Activated naive CD4-positive, alpha-beta T cell (primary cell): ENCODE measurements around the gene TTC9.
"Not testable (repeated sequence)": the region's sequence is repeated elsewhere in the genome, so short reads cannot be mapped to it uniquely, and the experiment has no call there.

ENCODE experiments used
- DNase-seq, 4 experiments: peaks; one replicate each; lab custom pipeline; 2025; lab: John Stamatoyannopoulos, UW

Gene TTC9

GRCh38 chr14:70680748-70681147 is 39.0 kb downstream of the TTC9 start:
- no peak for DNase-seq

DNA sequence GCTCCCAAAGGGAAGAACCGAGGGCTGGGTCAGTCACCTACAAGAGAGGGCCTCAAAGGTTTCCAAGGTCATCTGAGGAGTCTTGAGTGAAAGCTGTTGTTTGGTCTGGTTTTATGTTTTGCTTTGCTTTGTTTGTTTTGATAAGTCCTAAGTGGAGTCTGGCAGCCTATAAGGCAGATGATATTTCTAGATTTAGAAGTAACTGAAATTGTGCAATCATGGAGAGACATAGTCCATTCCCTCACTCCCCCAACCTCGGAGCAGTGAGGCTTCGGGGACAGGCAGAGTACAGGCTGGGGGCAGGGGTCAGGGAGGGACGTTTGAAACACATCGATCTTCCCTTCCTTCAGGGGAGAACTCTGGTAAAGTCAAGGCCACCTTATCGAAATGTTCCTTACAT is 42.3 kb downstream of the TTC9 start:
- DNase-seq = no peak

DNA sequence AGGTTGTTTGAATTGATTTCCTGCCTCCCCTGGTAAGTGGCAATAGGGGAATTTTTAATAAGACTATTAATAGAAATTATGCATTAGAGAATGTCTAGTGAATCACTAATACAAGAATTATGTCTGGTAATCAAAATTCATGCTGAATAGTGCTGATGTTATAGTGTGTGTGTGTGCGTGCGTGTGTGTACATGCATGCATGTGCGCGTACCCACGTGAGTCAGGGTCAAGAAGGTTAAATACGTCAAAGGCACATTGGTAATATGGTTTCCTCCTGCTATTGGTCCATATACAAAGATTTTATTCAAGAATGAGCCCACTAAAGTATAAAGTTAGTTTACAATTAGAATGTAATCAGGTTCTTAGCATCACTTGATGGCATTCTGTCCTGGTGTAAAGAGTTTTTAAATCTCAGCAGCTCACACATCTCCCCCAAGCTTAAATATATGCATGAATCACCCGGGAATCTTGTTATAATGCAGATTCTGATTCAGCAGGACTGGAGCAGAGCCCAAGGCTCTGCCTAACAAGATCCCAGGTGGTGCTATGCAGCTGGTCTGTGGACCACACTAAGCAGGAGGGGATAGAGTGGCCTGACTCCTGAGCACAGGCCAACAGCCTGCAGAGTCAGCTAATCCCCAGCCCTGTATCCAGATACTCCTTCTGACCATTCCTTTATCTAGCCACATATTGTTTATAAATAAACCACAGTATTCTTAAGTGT is 43.9 kb downstream of the TTC9 start:
- DNase-seq = no peak

GRCh38 chr14:70692210-70692609 is 50.5 kb downstream of the TTC9 start:
- no peak for DNase-seq

- no peak for DNase-seq
Observed at GRCh38 chr14:70696026-70696425, 54.3 kb downstream of the TTC9 start.

DNA sequence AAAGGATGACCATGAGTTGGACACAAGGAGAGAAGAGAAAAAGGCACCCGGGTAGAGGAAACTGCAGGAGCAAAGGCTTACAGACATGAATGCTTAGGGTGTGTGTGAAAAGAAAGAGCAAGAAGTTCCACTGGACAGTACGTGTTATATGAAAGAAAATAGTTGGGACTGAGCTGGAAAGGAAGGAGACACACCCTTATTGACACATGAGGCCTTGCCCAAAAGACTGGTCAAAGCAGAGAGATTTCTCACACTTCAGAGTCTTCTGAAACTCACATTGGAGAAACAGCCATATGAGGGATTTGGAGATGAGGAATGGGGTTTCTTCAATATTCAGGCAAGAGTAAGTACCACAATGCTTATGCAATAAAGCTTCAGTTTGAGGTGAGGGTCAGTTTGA is 56.0 kb downstream of the TTC9 start:
- DNase-seq = no peak

GRCh38 chr14:70698288-70698687 is 56.6 kb downstream of the TTC9 start:
- DNase-seq = no peak

GRCh38 chr14:70699646-70700045 is 57.9 kb downstream of the TTC9 start:
- no peak for DNase-seq

- no peak for DNase-seq
Observed at GRCh38 chr14:70700955-70701585, 59.4 kb downstream of the TTC9 start.

- no peak for DNase-seq
Observed at GRCh38 chr14:70701610-70702009, 59.9 kb downstream of the TTC9 start.

- no peak for DNase-seq
Observed at GRCh38 chr14:70702161-70702560, 60.4 kb downstream of the TTC9 start.

DNA sequence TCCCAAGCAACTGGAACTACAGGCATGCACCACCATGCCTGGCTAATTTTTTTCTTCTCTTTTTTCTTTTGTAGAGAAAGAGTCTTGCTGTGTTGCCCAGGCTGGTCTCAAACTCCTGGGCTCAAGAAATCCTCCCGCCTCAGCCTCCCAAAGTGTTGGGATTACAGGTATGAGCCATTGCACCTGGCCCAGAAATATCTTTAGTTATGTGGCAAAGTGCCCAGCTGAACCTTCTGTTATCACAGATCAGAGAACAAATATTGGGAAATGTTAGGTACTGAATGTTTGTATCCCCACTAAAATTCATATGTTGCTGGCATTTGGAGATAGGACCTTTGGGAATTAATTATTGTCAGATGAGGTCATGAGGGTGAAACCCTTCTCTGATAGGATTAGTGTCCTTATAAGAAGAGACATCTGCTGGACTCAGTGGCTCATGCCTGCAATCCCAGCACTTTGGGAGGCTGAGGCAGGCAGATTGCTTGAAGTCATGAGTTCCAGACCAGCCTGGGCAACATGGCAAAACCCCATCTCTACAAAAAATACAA is 62.0 kb downstream of the TTC9 start:
- DNase-seq = not testable (repeated sequence)

- DNase-seq = no peak
Observed at GRCh38 chr14:70704960-70705359, 63.2 kb downstream of the TTC9 start.

- no peak for DNase-seq
Observed at GRCh38 chr14:70706177-70706576, 64.5 kb downstream of the TTC9 start.

DNA sequence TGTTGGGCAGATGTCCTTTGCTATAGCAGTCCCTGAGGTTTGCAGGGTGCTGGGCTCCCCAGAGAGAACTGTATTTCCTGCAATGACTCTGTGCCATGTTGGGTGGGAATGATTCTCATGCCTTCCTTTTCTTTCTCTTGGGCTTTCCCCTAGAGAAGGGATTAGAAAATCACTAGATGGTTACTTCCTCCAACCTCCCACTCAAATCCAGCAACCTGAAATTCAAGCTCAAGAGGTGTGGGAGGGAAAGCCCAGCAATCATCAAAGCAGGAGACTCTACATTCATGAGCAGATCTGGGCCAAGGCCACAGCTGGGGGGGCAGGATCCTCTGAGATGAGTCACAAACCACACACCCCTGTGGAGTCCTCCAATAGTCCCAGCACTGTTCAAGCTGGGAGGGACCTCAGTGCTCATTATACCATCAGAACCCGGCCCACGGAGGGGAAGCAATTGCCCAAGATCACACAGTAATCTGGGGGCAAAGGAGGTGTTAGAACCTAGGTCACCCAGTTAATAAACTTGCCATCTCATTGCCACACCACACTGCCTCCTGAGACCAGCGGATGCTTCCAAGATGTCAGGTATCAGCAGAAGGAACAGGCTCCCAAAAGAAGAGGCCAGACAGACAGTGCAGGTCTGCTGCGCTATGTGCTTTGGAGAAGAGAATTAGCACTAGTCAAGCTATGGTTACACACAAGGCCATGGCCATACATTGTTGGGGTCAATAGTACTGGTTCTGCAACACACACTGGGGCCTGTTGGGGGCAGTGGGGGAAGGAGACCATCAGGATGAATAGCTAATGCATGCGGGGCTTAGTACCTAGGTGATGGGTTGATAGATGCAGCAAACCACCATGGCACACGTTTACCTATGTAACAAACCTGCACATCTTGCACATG is 65.7 kb downstream of the TTC9 start:
- DNase-seq = no peak

- no peak for DNase-seq
Observed at GRCh38 chr14:70708717-70709570, 67.2 kb downstream of the TTC9 start.

DNA sequence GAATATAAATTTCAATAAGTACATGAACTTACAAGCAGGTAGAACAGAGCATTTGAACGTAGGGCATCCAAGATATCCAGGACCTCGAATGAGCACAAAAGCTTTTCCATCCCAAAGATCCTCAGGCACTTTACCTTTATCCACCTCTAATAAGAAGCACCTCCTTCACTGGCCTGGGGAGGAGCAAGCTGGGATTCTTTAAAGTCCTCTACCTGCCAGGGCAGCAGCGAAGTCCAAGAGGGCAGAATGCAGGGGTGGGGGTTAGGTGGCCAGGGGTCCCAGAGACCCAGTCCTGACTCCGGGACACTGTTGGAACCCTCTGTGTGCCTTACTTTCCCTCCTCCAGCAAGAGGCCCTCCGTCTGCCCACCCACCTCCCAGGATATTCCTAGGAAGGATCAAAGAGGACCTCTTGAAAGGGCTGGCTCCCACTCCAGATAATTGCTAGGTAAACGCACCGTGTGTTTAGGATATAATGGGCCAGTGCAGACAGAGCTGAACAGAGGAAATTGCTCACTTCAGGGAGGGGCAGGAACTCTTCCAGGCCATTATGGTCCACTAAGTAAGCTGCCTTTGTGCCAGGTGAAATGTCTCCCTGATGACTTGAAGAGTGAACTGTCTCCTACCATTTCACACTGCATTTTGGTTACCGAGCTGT is 68.1 kb downstream of the TTC9 start:
- no peak for DNase-seq

DNA sequence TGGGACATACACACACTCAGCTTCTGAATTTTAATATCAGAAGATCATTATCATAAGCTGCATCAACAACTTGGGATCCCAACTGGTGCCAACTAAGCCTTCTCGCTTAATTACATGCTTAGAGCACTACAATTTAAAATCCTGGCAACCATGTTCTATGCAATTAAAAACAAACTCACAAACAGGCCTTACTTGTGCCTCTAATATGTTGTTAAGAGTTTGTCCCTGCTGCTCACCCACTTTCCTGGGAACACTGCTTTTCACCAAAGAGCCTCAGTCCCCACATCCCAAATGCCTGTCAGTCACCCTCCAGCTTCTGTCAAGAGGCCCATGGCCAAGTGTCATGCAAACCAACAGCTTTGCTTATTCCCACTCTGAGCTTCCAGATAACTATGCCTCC is 69.7 kb downstream of the TTC9 start:
- DNase-seq = no peak

DNA sequence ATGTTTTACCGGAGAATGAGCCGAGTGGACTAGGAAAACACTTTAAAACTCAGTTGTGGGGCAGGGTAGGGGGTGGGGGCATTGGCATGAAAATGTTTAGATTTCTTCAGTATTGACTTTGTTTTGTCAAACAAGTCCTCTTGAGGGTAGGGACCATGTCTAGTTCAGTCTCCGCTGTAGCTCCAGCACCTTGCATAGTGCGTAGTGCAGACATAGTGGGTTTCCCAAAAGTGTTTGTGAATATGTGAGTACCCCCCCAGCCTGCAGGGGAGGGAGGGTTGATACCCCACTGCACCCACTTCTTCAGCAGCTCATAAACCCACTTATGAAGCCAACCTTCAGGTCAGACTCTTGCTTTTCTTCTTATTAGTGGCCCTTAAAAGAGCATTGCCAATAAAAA is 71.4 kb downstream of the TTC9 start:
- DNase-seq = no peak

- no peak for DNase-seq
Observed at GRCh38 chr14:70713511-70713916, 71.8 kb downstream of the TTC9 start.

DNA sequence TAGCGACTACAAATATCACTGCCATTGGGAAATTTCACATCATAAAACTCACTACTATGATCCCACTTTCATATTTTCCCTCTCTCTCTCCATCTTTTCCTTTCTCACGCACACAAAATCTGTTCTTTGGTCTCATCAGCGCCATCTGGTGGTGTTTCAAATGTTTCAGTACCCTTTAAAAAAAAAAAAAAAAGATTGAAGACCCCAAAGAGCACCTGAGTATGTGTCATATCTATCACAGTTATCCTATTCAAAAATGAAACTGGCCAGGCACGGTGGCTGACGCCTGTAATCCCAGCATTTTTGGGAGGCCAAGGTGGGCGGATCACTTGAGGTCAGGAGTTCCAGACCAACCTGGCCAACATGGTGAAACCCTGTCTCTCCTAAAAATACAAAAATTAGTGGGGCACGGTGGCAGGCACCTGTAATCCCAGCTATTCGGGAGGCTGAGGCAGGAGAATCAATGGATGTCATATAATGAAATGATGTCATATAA is 72.4 kb downstream of the TTC9 start:
- peak in 2 of 4 experiments; percentile 2 to 16 for DNase-seq
